ENCODE data around the gene EGR4.

Gene EGR4

GRCh38 chr2:73293534-73294171 lies at the start of gene EGR4:
Gene EGR4, minus strand, starts transcription at chr2:73293548. Its CDS starts 231 bp downstream, at chr2:73293317.
- DNase-seq (ENCODE audit: low read depth in 1 of 2, low spot score in 1 of 2) = peak; percentile 74 to 83

GRCh38 chr2:73341039-73341438 lies 47.7 kb upstream of the EGR4 start:
- DNase-seq (ENCODE audit: low read depth in 1 of 2, low spot score in 1 of 2) = no peak

GRCh38 chr2:73339201-73339600 lies 45.9 kb upstream of the EGR4 start:
- no peak for DNase-seq (ENCODE audit: low read depth in 1 of 2, low spot score in 1 of 2)

- no peak for DNase-seq (ENCODE audit: low read depth in 1 of 2, low spot score in 1 of 2)
Measured at GRCh38 chr2:73337828-73338227, 44.5 kb upstream of the EGR4 start.

GRCh38 chr2:73334620-73335019 lies 41.3 kb upstream of the EGR4 start:
- no peak for DNase-seq (ENCODE audit: low read depth in 1 of 2, low spot score in 1 of 2)

GRCh38 chr2:73334045-73334444 lies 40.7 kb upstream of the EGR4 start:
- DNase-seq (ENCODE audit: low read depth in 1 of 2, low spot score in 1 of 2) = no peak

GRCh38 chr2:73333564-73333963 lies 40.2 kb upstream of the EGR4 start:
- DNase-seq (ENCODE audit: low read depth in 1 of 2, low spot score in 1 of 2) = no peak

- no peak for DNase-seq (ENCODE audit: low read depth in 1 of 2, low spot score in 1 of 2)
Measured at GRCh38 chr2:73324126-73324725, 30.9 kb upstream of the EGR4 start.

- no peak for DNase-seq (ENCODE audit: low read depth in 1 of 2, low spot score in 1 of 2)
Measured at GRCh38 chr2:73323551-73323950, 30.2 kb upstream of the EGR4 start.

GRCh38 chr2:73314441-73314840 lies 21.1 kb upstream of the EGR4 start:
- DNase-seq (ENCODE audit: low read depth in 1 of 2, low spot score in 1 of 2) = no peak

- no peak for DNase-seq (ENCODE audit: low read depth in 1 of 2, low spot score in 1 of 2)
Measured at GRCh38 chr2:73307720-73308119, 14.4 kb upstream of the EGR4 start.

GRCh38 chr2:73301636-73302035 lies 8.3 kb upstream of the EGR4 start:
- no peak for DNase-seq (ENCODE audit: low read depth in 1 of 2, low spot score in 1 of 2)

- no peak for DNase-seq (ENCODE audit: low read depth in 1 of 2, low spot score in 1 of 2)
Measured at GRCh38 chr2:73300926-73301325, 7.6 kb upstream of the EGR4 start.

GRCh38 chr2:73297586-73297985 lies 4.2 kb upstream of the EGR4 start:
- no peak for DNase-seq (ENCODE audit: low read depth in 1 of 2, low spot score in 1 of 2)

- DNase-seq (ENCODE audit: low read depth in 1 of 2, low spot score in 1 of 2) = no peak
Measured at GRCh38 chr2:73297151-73297559, 3.8 kb upstream of the EGR4 start.

GRCh38 chr2:73295751-73296400 lies 2.5 kb upstream of the EGR4 start:
- DNase-seq (ENCODE audit: low read depth in 1 of 2, low spot score in 1 of 2) = no peak

GRCh38 chr2:73294239-73294638 lies 891 bp upstream of the EGR4 start:
- DNase-seq (ENCODE audit: low read depth in 1 of 2, low spot score in 1 of 2) = no peak

GRCh38 chr2:73292906-73293533 lies 328 bp downstream of the EGR4 start:
- DNase-seq (ENCODE audit: low read depth in 1 of 2, low spot score in 1 of 2) = no peak

GRCh38 chr2:73292316-73292905 lies 937 bp downstream of the EGR4 start:
- DNase-seq (ENCODE audit: low read depth in 1 of 2, low spot score in 1 of 2) = no peak

GRCh38 chr2:73291461-73292315 lies 1.7 kb downstream of the EGR4 start:
- DNase-seq (ENCODE audit: low read depth in 1 of 2, low spot score in 1 of 2) = no peak

GRCh38 chr2:73291093-73291460 lies 2.3 kb downstream of the EGR4 start:
- DNase-seq (ENCODE audit: low read depth in 1 of 2, low spot score in 1 of 2) = peak in 1 of 2 donors; percentile 38
